ENCODE results near the gene TMCC3.

DNA sequence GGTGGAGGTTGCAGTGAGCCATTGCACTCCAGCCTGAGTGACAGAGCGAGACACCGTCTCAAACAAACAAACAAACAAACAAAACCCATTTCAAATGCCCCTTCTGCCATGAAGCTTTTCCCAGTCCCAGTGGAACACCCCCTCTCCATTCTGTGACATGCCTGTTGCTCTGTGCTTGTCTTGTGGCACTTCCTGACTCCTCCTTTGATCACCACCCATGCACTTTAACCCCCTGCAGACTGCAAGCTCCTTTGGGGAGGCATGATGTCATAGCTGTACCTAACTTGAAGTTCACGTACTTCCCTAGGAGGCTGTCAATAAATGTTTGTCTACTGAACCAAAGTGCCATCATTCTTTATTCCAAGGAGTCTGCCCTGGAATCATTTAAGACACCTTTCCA lies 64.7 kb downstream of the TMCC3 start:
- TF ChIP-seq, protein P1, sequence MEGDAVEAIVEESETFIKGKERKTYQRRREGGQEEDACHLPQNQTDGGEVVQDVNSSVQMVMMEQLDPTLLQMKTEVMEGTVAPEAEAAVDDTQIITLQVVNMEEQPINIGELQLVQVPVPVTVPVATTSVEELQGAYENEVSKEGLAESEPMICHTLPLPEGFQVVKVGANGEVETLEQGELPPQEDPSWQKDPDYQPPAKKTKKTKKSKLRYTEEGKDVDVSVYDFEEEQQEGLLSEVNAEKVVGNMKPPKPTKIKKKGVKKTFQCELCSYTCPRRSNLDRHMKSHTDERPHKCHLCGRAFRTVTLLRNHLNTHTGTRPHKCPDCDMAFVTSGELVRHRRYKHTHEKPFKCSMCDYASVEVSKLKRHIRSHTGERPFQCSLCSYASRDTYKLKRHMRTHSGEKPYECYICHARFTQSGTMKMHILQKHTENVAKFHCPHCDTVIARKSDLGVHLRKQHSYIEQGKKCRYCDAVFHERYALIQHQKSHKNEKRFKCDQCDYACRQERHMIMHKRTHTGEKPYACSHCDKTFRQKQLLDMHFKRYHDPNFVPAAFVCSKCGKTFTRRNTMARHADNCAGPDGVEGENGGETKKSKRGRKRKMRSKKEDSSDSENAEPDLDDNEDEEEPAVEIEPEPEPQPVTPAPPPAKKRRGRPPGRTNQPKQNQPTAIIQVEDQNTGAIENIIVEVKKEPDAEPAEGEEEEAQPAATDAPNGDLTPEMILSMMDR (conservative IDR thresholded peaks at IDR 0.05; ENCODE audit: low read depth, low read length) = no peak
- no peak for TF ChIP-seq EZH2 (IDR thresholded peaks at IDR 0.05; ENCODE audit: borderline replicate concordance, low read depth, low read length, poor library complexity, severe bottlenecking)
